HepG2 (cell line): Measurements from ENCODE around the gene PEAK1. TPM values are rescaled to one million over a fixed set of nuclear protein-coding genes. Genes with fewer than 3 reads are reported as not detected.

Experiments used
- SIN3B ChIP-seq: fragments of 150-350 bp; IDR thresholded peaks from 2 replicates; pipeline ENCODE4 v1.6.1; 2014; ENCODE audit warnings: low read length
- THAP8 ChIP-seq: sonication (generic); formaldehyde crosslinking; IDR thresholded peaks from 2 replicates; pipeline ENCODE4 v1.5.1; 2020; ENCODE audit warnings: missing genetic modification reagents, mild to moderate bottlenecking, borderline replicate concordance
- ZFP36 ChIP-seq: fragments of 150-350 bp; IDR thresholded peaks from 2 replicates; pipeline ENCODE4 v1.6.1; 2018; ENCODE audit warnings: borderline replicate concordance, low read length, low read depth; ENCODE audit not compliant: partially characterized antibody
- ZGPAT ChIP-seq: IDR thresholded peaks from 2 replicates; pipeline ENCODE4 v1.6.1; 2016; ENCODE audit warnings: mild to moderate bottlenecking
- ZKSCAN5 ChIP-seq: sonication (generic); formaldehyde crosslinking; IDR thresholded peaks from 2 replicates; pipeline ENCODE4 v1.5.1; 2020; ENCODE audit warnings: mild to moderate bottlenecking, missing genetic modification reagents
- ZNF746 ChIP-seq: sonication (generic); formaldehyde crosslinking; IDR thresholded peaks from 2 replicates; pipeline ENCODE4 v1.8.0; 2022; ENCODE audit warnings: mild to moderate bottlenecking, missing genetic modification reagents
- polyA plus RNA-seq, 8 experiments: library from polyadenylated mRNA; depleted of rRNA in 3 of 8; stranded (reverse) in 7 of 8; unstranded in 1 of 8; fragments of >200 nt; fragmentation: Illumina TruSeq in 4 of 8; extraction: Trizol in 4 of 8; gene quantifications; 2 replicates each; pipeline versions ENCODE4 v1.2.1 to v1.2.3, GENCODE V29; 2011 to 2016; ENCODE audit warnings: low read depth in 4 of 8, missing spikeins in 1 of 8, mixed read lengths in 1 of 8; ENCODE audit not compliant: insufficient read depth in 1 of 8
- total RNA-seq, 5 experiments: library from RNA; depleted of rRNA; stranded (reverse); fragments of >200 nt; fragmentation: Illumina TruSeq; extraction: Trizol; gene quantifications; 2 replicates each; pipeline ENCODE4 v1.2.3, GENCODE V29; 2016; ENCODE audit warnings: low read depth in 1 of 5

Gene PEAK1
- total and polyA plus RNA-seq, 2 of the 13 experiments (the other 11 are each of a cell fraction or from before 2014, with no cell fraction given) = 6.0 to 6.6 TPM

GRCh38 chr15:77052556-77052955, 367.3 kb downstream of the PEAK1 start (continued):
- TF ChIP-seq ZFP36 = no peak
- no peak for TF ChIP-seq ZGPAT (CRISPR knock-in tag)
- no peak for TF ChIP-seq THAP8 (CRISPR knock-in tag)
- TF ChIP-seq ZNF746 = no peak
- no peak for TF ChIP-seq ZKSCAN5
- no peak for TF ChIP-seq SIN3B
- TF ChIP-seq, all 625 proteins: peak for 0

Other genes with a start within 250 kb of the PEAK1 start
- gene HMG20A, start 784 bp upstream of the PEAK1 start, total RNA-seq (2016; rRNA removed; fragmentation: Illumina TruSeq; extraction: Trizol) = 28.0 and 39.7 TPM in 2 replicates
- 27.4 and 35.2 TPM in 2 replicates for gene HMG20A, start 784 bp upstream of the PEAK1 start, polyA plus RNA-seq (2011; rRNA removed)
- not detected in 2 replicates for gene LINGO1, start 212.8 kb upstream of the PEAK1 start, total RNA-seq (2016; rRNA removed; fragmentation: Illumina TruSeq; extraction: Trizol)
- 0.07 and 0.08 TPM in 2 replicates for gene LINGO1, start 212.8 kb upstream of the PEAK1 start, polyA plus RNA-seq (2011; rRNA removed)